Brain microvascular endothelial cell (primary cell): ENCODE results near the gene FAAP24.
"Not testable (repeated sequence)": the region's sequence is repeated elsewhere in the genome, so short reads cannot be mapped to it uniquely, and the experiment has no call there.

Experiments used
- DNase-seq: peaks from one replicate; pipeline ENCODE4 v3.0.0-alpha.2; 2020
- H3K27ac ChIP-seq: fragments of 250-450 bp; sonication (Bioruptor Pico); 2 replicates; pipeline ENCODE4 v1.5.1; 2020; ENCODE audit warnings: mild to moderate bottlenecking, moderate library complexity
- H3K27me3 ChIP-seq: fragments of 250-450 bp; sonication (Bioruptor Pico); replicated peaks from 2 replicates; pipeline ENCODE4 v1.5.1; 2020; ENCODE audit warnings: mild to moderate bottlenecking
- H3K36me3 ChIP-seq: fragments of 250-450 bp; sonication (Bioruptor Pico); replicated peaks from 2 replicates; pipeline ENCODE4 v1.5.1; 2020; ENCODE audit warnings: mild to moderate bottlenecking
- H3K4me3 ChIP-seq: 2 replicates; pipeline ENCODE4 v1.5.1; 2011; ENCODE audit warnings: low read depth, mild to moderate bottlenecking, control low read depth, low read length, moderate library complexity
- in situ Hi-C: cut with HindIII; loops from 2 replicates; pipeline ENCODE4 v1.10.0; 2017; ENCODE audit warnings: low sequenced_read_pairs, low pct_ligation_motif_present
- TF ChIP-seq, protein P1 (sequence below): IDR thresholded peaks from 2 replicates; pipeline ENCODE4 v1.5.1; 2011; ENCODE audit warnings: low read depth, mild to moderate bottlenecking, moderate library complexity, low read length, control low read depth, inconsistent platforms; ENCODE audit errors: missing control alignments

Gene FAAP24

DNA sequence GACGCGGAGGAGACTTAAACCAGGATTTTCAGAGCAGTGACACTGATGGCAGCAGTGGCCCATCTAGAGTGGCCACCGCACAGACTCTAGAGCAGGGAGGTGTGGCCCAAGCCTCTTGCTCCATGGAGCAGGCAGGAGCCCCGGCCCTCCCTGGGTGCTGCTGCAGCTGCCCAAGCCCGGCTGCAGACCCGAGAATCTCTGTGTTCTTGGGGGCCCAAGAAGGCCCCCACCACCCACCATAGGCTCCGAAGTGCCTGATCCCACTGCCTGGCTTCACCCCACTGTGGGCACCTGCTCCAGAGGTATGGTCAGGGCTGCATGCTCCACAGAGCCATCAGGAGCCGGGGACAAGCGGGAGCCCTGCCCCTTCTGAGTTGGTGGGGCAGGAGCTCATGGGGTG, 36.4 kb upstream of the FAAP24 start:
- H3K36me3 ChIP-seq = peaks cover 7% of the 10 kb centered on the region
- no peak overlapping the region for H3K27ac ChIP-seq
- in situ Hi-C loops = no loop called here
- no peaks in the 10 kb centered on the region for H3K27me3 ChIP-seq
- H3K4me3 ChIP-seq = no peak overlapping the region
- TF ChIP-seq, protein P1, sequence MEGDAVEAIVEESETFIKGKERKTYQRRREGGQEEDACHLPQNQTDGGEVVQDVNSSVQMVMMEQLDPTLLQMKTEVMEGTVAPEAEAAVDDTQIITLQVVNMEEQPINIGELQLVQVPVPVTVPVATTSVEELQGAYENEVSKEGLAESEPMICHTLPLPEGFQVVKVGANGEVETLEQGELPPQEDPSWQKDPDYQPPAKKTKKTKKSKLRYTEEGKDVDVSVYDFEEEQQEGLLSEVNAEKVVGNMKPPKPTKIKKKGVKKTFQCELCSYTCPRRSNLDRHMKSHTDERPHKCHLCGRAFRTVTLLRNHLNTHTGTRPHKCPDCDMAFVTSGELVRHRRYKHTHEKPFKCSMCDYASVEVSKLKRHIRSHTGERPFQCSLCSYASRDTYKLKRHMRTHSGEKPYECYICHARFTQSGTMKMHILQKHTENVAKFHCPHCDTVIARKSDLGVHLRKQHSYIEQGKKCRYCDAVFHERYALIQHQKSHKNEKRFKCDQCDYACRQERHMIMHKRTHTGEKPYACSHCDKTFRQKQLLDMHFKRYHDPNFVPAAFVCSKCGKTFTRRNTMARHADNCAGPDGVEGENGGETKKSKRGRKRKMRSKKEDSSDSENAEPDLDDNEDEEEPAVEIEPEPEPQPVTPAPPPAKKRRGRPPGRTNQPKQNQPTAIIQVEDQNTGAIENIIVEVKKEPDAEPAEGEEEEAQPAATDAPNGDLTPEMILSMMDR = no peak
- no peak for DNase-seq

DNA sequence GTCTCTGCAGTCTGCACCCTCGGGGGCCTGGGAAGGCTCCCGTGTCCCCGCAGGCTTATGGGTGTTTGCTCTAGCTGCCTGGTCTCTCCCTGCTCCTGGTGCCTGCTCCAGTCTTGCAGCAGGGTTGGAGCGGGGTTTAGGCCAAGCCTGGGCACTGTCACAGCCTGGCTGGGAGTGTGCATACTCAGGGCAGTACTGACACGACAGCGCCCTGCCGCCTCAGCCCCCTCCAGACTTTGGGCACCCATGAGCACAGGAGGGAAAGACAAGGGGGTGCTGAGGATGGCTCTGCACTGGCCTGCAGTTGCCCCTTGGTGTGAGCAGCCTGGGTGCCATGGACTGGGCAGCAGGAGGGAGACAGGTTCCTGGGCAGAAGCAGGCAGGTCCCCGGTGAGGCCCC, 36.0 kb upstream of the FAAP24 start:
- TF ChIP-seq, protein P1 = no peak
- no peaks in the 10 kb centered on the region for H3K27me3 ChIP-seq
- in situ Hi-C loops = no loop called here
- no peak overlapping the region for H3K4me3 ChIP-seq
- H3K27ac ChIP-seq = no peak overlapping the region
- DNase-seq = no peak
- peaks cover 7% of the 10 kb centered on the region for H3K36me3 ChIP-seq

DNA sequence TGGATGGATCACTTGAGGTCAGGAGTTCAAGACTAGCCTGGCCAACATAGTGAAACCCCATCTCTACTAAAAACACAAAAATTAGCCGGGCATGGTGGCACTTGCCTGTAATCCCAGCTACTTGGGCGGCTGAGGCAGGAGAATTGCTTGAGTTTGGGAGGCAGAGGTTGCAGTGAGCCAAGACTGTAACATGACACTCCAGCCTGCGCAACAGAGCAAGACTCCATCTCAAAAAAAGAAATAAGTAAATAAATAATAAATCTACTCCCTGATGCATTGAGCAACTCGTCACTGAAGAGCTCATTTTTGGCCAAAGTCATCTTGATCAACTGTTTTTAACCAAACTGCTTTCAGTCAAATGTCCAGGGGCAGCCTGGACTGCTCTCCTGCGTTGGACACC, 30.8 kb upstream of the FAAP24 start:
- H3K4me3 ChIP-seq, in situ Hi-C loops, DNase-seq: not testable (repeated sequence)

DNA sequence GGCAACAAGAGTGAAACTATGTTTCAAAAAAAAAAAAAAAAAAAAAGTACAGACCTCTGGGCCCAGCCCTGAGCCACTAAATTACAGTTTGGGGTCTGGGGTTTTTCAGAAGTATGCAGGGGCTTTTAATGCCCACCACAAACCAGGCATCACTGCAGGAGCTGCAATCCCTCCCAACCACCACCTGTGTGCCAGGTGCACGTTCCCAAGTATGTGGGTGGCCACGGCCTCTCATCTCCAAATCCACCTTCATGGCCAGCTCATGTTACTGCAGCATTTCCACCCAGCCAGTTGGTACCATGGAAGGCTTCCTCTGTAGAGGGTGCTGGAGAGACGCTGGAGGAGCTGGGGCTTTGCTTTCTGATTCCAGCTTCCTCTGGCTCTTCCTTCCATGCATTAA, 26.8 kb upstream of the FAAP24 start:
- in situ Hi-C loops = no loop called here
- TF ChIP-seq, protein P1 = no peak
- Histone ChIP-seq H3K36me3 (peaks cover 26% of the 10 kb centered on the region), H3K27ac (no peak overlapping the region), H3K4me3 (no peak overlapping the region), H3K27me3 (no peaks in the 10 kb centered on the region)
- no peak for DNase-seq

More for the DNA sequence above, 30.8 kb upstream of the FAAP24 start:
- H3K27me3 ChIP-seq, H3K27ac ChIP-seq: not testable (repeated sequence)
- H3K36me3 ChIP-seq = peaks cover 18% of the 10 kb centered on the region

DNA sequence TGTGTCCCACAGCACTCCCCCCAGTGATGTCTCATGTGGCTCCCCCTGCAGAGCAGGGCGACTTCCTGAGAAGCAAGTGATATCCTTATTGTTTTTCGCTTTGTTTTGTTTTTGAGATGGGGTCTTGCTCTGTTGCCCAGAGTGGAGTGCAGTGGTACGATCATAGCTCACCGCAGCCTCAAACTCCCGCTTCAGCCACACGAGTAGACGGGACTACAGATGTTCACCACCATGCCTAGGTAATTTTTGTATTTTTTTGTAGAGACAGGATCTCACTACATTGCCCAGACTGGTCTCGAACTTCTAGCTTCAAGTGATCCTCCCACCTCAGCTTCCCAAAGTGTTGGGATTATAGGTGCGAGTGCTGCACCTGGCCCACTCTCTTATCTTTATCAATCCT, 5.3 kb upstream of the FAAP24 start:
- in situ Hi-C loops = no loop called here
- H3K36me3 ChIP-seq = peaks cover 16% of the 10 kb centered on the region
- no peak for DNase-seq
- no peak overlapping the region for H3K4me3 ChIP-seq
- H3K27ac ChIP-seq = no peak overlapping the region
- no peaks in the 10 kb centered on the region for H3K27me3 ChIP-seq
- TF ChIP-seq, protein P1 = no peak

DNA sequence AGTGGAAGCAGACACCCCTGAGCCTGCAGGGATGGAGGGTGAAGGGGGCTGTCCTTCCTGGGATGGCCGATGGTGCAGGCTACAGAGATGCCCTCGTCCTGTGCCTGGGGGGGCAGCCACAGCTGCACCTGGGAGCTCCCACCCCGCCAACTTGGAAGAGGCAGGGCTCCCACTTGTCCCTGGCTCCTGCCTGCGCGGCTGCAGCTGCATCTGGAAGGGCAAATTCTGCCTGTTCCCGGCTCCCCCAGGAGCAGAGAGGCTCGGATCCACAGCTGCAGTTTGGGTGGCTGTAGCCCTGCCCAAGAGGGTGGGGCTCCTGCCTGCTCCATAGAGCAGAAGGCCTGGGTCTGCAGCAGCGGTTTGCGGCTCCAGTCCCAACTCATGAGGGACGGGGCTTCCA, 2.5 kb upstream of the FAAP24 start:
- H3K4me3 ChIP-seq = no peak overlapping the region
- TF ChIP-seq, protein P1 = no peak
- peaks cover 6% of the 10 kb centered on the region for H3K36me3 ChIP-seq
- in situ Hi-C loops = no loop called here
- H3K27me3 ChIP-seq = no peaks in the 10 kb centered on the region
- no peak for DNase-seq
- no peak overlapping the region for H3K27ac ChIP-seq
